Stimulated activated CD8-positive, alpha-beta memory T cell treated with anti-CD3 and anti-CD28 coated beads, Interleukin-15, amount 100 ng/mL, for 1 hour (primary cell): ENCODE results near the gene GPX4.
A peak's percentile ranks its signal among the peaks of the same experiment; 100 is the strongest.

Experiments
- DNase-seq: peaks from one replicate; pipeline ENCODE4 v3.0.0-alpha.2; 2020; ENCODE audit warnings: low read depth

Gene GPX4

DNA sequence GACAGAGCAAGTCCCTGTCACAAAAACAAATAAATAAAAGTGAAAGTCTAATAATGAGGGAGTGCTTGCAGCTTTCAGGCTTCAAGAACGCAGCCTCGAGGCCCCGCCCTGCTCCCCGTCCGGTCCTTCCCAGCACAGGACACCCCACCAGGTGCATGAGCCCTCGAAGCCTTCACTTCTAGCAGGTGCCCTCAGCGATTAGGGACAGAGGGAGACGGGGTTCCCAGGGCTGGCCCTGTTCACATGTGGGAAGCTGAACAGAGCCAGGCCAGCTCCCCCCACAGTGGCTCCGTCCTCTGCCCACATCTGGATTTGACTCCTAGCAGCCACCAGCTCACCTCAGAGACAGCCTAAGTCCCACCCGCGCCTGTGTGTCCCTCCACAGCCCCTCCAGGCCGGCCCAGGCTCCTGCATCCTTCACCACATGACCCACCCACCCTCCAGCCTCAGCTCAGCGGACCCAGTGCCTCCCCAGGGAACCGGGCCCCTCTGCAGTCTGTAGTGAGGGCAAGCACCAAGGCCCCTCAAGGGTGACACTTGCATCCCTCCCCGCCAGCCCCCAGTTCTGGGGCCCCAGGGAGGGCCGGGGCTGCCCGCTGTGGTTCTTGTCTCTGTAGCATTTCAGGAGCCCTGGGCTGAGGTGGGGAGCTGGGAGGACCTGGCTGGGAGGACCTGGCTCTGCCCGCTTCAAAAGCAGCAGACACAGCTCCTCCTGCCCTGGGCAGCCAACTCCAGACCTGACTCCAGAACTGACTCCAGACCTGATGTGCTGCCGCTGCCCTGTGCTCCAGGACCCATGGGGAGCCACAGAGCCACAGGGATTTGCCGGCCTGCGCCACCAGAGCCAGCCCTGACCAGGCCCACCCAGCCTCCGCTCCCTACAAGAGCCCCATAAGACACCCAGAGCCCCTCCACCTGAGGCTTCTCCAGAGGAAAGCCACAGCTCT lies 27.2 kb downstream of the GPX4 start:
- no peak for DNase-seq

DNA sequence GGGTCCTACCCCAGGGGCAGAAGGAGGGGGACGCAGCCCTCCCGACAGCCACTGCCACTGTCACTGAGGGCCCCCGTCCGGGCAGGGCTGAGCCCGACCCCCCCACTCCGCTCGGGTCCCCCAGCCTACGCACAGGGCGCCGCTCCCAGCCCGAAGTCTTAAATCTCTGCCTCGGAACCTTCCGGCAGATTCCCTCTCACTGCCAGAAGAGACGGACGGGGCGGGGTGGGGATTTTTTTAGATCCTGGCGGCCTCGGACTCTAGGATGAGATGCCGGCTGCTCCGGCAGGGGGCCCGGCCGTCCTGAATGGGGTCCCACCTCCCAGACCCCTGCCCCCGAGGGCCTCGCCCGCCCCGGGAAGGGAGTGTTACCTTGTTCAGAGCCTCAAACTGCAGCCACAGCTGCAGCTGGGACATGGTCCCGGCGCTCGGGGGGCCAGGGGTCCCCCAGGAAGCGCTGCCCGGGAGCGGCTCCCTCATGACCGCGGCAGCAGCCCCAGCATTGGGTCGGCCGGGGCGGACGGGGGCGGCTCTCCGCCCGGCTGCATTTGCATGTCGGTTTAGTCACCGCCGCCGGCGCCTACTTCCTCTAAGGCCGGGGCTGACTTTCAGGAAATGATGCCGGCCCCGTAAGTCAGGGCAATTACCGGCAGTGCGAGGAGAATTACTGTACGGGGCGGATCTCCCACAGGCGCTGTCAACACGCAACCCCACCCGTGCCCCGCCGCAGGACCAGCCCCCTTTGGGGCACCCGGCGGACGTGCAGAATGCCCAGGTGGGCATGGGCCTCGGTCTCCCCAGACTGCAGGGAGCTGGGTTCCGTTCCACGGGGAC lies 28.1 kb downstream of the GPX4 start:
- peak; percentile 63 for DNase-seq

GRCh38 chr19:1132552-1133383 lies 29.0 kb downstream of the GPX4 start:
- DNase-seq, result no peak

DNA sequence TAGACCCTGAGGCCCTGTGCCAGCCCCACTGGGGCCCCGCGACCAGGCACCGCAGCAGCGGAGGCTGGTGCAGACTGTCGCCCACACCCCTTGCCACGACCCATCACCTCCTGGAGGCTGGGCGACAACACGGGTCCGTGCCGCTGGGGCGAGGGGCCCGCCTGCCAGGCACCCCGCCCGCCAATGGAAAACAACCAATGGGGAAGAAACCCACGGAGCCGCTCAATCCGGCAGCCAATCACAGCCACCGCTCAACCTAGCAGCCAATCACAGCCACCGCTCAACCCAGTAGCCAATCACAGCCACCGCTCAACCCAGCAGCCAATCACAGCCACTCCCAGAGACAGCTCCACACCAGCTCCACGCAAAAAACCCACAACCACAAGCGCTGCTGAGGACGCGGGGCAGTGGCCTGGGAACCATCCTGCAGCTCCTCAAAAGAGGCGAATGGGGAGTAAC lies 29.7 kb downstream of the GPX4 start:
- DNase-seq, result peak; percentile 22

DNA sequence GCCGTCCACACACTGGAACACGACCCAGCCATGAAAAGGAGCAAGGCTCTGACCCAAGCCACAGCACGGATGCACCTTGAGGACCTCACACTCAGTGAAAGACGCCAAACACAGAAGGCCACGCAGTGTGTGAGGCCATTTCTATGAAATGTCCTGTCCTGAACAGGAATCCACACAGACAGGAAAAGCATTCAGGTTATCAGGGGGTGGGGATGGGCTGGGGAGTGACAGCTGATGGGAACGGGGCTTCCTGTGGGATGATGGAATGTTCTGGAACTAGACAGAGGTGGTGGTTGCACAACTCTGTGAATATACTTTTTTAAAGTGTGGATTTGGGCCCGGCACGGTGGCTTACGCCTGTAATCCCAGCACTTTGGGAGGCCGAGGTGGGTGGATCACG lies 30.6 kb downstream of the GPX4 start:
- DNase-seq, result no peak

DNA sequence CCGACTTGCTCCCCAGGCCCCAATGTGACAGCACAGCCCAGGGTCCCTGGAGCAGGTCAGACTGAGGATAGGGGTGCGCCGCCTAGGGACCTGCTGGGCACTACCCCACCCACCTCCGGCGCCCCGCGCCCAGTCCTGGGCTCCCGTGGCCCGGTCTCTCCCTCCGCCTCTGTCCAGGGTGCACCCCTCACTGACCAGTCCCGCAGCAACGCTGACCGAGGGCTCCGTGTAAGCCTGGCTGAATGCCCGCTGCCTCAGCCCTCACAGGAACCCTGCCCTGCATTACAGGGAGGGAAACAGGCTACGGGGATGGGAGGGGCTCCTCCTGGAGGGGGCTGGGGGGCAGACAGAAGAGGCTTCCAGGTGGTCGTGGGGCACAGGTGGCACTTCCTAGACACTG lies 31.7 kb downstream of the GPX4 start:
- no peak for DNase-seq

- no peak for DNase-seq
Measured at GRCh38 chr19:1136201-1136600, 32.4 kb downstream of the GPX4 start.

- no peak for DNase-seq
Measured at GRCh38 chr19:1136621-1137317, 33.0 kb downstream of the GPX4 start.

DNA sequence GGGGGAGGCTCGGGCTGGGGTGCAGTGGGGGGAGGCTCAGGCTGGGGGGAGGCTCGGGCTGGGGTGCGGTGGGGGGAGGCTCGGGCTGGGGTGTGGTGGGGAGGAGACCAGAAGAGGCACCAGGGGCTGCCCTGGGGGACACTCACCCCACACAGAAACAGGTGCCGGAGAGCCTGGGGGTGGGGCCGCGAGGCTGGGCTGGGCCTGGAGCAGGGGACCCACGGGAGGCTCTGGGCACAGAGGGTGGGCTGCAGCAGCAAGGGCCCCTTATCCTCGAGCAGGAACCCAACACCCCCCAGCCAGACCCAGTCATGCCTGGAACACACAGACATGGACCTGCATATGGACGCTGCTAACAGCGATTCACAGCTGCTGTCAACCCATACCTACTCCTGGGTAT lies 34.3 kb downstream of the GPX4 start:
- no peak for DNase-seq

GRCh38 chr19:1139126-1139525 lies 35.3 kb downstream of the GPX4 start:
- no peak for DNase-seq

DNA sequence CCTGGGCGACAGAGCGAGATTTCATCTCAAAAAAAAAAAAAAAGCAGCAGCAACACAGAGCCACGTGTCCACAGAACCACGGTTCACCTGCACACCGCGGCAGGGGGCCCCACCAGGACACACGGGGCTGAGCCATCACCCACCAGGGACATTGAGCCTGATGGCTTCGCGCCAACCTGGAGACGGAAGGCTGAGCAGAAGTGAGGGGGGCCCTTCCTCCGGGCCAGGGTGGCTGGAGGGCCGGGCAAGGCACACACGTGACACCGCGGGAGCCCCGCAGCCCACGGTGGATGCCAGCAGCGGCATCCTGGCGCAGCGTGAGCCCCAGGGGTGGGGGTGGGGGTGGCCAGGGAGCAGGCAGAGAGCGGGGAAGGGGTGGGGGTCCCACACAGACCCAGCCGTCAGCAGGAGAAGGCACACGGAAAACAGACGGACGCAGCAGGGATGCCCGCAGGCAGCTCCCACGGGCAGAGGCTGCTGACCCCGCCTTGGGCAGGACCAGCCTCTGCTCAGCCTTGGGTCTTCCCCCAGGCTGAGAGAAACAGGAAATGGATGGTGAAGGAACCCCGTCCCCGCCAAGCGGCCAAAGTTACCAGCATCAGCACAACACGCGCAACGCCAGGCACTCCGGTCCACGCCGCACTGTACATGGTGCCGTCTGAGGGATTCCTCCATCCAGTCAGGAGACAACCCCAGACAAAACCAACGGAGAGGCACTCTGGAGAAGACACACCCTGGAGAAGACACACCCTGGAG lies 36.7 kb downstream of the GPX4 start:
- DNase-seq, result no peak

DNA sequence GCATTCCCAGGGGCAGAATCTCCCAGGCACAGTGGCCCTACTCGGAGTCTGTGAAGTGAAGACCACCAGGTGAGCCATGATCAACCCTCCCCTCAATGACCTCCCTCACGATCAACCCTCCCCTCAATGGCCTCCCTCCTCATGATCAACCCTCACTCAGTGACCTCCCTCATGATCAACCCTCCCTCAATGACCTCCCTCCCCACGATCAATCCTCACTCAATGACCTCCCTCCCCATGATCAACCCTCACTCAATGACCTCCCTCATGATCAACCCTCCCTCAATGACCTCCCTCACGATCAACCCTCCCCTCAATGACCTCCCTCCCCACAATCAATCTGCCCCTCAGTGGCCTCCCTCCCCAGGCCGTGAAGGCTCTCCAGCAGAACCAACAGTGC lies 38.1 kb downstream of the GPX4 start:
- no peak for DNase-seq

- DNase-seq, result no peak
Measured at GRCh38 chr19:1143828-1144399, 40.1 kb downstream of the GPX4 start.

DNA sequence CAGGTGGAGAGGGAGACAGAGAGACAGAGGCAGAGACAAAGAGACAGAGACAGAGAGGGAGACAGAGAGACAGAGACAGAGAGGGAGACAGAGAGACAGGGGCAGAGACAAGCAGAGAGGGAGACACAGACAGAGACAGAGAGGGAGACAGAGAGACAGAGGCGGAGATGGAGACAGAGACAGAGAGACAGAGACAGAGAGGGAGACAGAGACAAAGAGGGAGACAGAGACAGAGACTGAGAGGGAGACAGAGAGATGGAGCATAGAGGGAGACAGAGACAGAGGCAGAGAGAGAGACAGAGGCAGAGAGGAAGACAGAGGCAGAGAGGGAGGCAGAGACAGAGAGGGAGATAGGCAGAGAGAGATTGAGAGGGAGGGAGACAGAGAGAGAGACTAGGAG lies 40.9 kb downstream of the GPX4 start:
- DNase-seq, result no peak

- no peak for DNase-seq
Measured at GRCh38 chr19:1145635-1146411, 42.0 kb downstream of the GPX4 start.

DNA sequence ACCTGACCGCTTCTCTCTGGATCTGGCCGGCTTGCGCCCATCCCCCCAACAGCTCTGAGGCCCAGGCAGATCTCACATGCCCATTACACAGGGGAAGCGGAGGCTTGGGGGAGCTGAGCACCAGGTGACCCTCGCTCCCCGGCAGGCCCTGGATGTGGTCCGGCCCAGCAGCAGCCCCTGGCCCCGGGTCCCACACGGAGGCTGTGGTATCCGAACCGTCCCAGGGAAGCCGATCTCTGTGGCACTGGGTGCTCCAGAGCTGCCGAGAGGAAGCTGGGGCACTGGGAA lies 42.6 kb downstream of the GPX4 start:
- DNase-seq, result no peak

- no peak for DNase-seq
Measured at GRCh38 chr19:1146858-1147780, 43.3 kb downstream of the GPX4 start.

- no peak for DNase-seq
Measured at GRCh38 chr19:1147934-1148549, 44.2 kb downstream of the GPX4 start.
